Measurements from ENCODE around the gene WWOX.

Gene WWOX

DNA sequence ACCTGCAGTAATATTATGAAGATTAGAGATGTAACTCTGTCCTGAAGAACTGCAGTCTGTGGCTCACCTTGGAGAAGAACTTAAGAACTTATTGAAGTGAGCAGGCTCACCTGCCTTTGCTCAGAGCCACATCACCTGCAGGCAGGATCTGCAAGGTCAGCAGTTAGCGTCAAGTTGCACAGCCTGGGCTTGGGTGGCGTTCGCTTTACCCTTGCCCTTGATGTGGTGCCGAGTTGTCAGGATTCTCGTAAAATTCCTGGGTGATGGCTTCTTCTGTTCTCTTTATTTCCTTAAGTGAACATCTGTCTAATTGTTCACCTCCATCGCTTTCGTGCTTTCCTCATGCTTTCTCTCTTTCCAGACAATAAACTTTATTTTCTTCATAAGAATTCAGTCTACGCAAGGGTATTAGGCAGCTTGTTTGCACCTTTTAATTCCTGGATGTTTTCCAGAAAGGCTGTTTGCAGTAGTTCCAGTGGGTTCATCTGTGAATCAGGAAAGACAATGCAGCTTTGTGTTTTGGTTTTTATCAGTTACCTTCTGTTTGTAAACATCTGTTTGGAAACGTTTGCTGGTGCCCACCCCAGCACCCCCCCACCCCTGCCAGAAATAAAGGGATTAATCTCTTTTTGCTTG lies 254.3 kb downstream of the WWOX start:
- DNase-seq (ENCODE audit: insufficient read length, low spot score), result no peak
- TF ChIP-seq TAF1 (IDR thresholded peaks at IDR 0.05; ENCODE audit: low read depth, low read length), result no peak
- TF ChIP-seq SPI1 (IDR thresholded peaks at IDR 0.05; ENCODE audit: low read depth, low read length), result no peak
- no peak for TF ChIP-seq POU2F2 (IDR thresholded peaks at IDR 0.05; ENCODE audit: low read depth, low read length)
- TF ChIP-seq POLR2A (IDR thresholded peaks at IDR 0.05; ENCODE audit: low read depth, low read length), result no peak
- TF ChIP-seq POLR2AphosphoS5 (IDR thresholded peaks at IDR 0.05; ENCODE audit: low read depth, low read length), result no peak
- TF ChIP-seq PAX5 (IDR thresholded peaks at IDR 0.05; ENCODE audit: insufficient read depth, low read length, severe bottlenecking), result no peak
- no peak for FAIRE-seq

DNA sequence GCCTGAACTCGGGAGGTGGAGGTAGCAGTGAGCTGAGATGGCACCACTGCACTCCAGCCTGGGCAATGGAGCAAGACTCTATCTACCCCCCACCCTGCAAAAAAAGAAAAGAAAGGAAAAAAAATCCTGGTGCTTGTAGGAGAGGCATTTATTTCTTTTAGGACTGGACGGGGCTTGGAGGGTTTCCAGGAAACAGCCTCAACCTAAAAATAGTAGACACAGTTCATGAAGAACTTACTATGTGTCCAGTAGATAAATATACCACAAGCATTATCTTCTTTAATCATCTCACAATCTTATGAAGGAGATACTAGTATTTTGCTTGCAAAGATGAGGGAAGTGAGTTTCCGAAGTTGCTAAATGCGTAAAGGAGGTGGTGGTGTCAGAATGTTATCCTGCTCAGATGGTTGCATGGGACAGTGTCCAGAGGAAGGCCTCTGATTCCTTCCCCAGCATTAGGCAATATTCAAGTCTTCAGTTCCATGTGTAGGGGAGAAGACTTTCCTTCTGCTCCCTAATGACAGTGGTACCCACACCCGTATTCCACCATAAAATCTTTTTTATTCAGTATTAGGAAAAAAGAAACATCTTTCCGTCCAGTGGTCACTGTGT lies 263.2 kb downstream of the WWOX start:
- DNase-seq (ENCODE audit: insufficient read length, low spot score), result no peak
- TF ChIP-seq SPI1 (IDR thresholded peaks at IDR 0.05; ENCODE audit: low read depth, low read length), result no peak
- TF ChIP-seq POU2F2 (IDR thresholded peaks at IDR 0.05; ENCODE audit: low read depth, low read length), result no peak
- TF ChIP-seq PAX5 (IDR thresholded peaks at IDR 0.05; ENCODE audit: insufficient read depth, low read length, severe bottlenecking), result no peak
- no peak for FAIRE-seq

GRCh38 chr16:78363843-78364555 lies 264.5 kb downstream of the WWOX start:
- TF ChIP-seq SPI1 (IDR thresholded peaks at IDR 0.05; ENCODE audit: low read depth, low read length) (no peak), POU2F2 (IDR thresholded peaks at IDR 0.05; ENCODE audit: low read depth, low read length) (no peak), PAX5 (IDR thresholded peaks at IDR 0.05; ENCODE audit: insufficient read depth, low read length, severe bottlenecking) (no peak), POLR2A (IDR thresholded peaks at IDR 0.05; ENCODE audit: low read depth, low read length) (no peak), TAF1 (IDR thresholded peaks at IDR 0.05; ENCODE audit: low read depth, low read length) (no peak), POLR2AphosphoS5 (IDR thresholded peaks at IDR 0.05; ENCODE audit: low read depth, low read length) (no peak)
- DNase-seq (ENCODE audit: insufficient read length, low spot score) (no peak), FAIRE-seq (no peak)

DNA sequence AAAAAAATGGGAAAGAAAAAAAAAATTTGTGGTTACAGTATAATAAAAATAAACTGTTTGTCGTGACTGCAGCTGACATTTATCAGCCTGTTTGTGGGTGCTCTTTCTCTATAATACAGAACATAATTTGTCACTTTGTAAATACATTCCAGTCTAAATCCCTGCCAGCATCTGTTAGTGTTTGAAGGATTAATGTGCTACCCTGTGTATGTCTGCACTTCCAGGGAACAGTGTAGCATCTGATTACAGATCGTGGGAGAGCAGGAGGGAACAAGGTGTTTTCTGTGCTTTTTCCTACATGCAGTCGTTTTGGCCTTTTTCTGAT lies 265.1 kb downstream of the WWOX start:
- TF ChIP-seq POLR2AphosphoS5 (IDR thresholded peaks at IDR 0.05; ENCODE audit: low read depth, low read length) (no peak), TAF1 (IDR thresholded peaks at IDR 0.05; ENCODE audit: low read depth, low read length) (no peak), POLR2A (IDR thresholded peaks at IDR 0.05; ENCODE audit: low read depth, low read length) (no peak), POU2F2 (IDR thresholded peaks at IDR 0.05; ENCODE audit: low read depth, low read length) (no peak), PAX5 (IDR thresholded peaks at IDR 0.05; ENCODE audit: insufficient read depth, low read length, severe bottlenecking) (no peak), SPI1 (IDR thresholded peaks at IDR 0.05; ENCODE audit: low read depth, low read length) (no peak)
- no peak for FAIRE-seq
- no peak for DNase-seq (ENCODE audit: insufficient read length, low spot score)

- DNase-seq (ENCODE audit: insufficient read length, low spot score), result no peak
- TF ChIP-seq POU2F2 (IDR thresholded peaks at IDR 0.05; ENCODE audit: low read depth, low read length) (no peak), PAX5 (IDR thresholded peaks at IDR 0.05; ENCODE audit: insufficient read depth, low read length, severe bottlenecking) (no peak), TAF1 (IDR thresholded peaks at IDR 0.05; ENCODE audit: low read depth, low read length) (no peak), POLR2AphosphoS5 (IDR thresholded peaks at IDR 0.05; ENCODE audit: low read depth, low read length) (no peak), SPI1 (IDR thresholded peaks at IDR 0.05; ENCODE audit: low read depth, low read length) (no peak), POLR2A (IDR thresholded peaks at IDR 0.05; ENCODE audit: low read depth, low read length) (no peak)
- no peak for FAIRE-seq
Measured at GRCh38 chr16:78365366-78365765, 265.9 kb downstream of the WWOX start.

- FAIRE-seq (no peak), DNase-seq (ENCODE audit: insufficient read length, low spot score) (no peak)
- TF ChIP-seq SPI1 (IDR thresholded peaks at IDR 0.05; ENCODE audit: low read depth, low read length) (no peak), TAF1 (IDR thresholded peaks at IDR 0.05; ENCODE audit: low read depth, low read length) (no peak)
Measured at GRCh38 chr16:78368121-78369102, 269.0 kb downstream of the WWOX start.

DNA sequence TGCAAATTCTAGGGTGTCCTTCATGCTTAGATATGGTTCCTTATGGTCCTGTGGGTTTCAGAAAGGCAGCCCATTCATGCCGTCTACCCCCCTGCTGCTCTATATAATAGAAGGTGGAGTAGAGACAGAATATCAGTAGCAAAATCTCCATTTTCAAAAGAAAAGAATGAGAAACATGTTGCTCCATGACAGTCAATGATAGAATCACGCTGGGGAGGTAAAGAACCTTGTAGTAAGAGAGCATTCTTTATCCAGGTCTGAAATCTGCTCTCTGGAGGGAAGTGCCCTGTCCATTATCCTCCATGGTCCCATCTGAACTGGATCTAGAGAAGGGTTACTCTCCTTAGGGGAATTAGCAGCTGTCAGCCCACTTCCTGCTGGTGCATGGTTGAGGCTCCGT lies 272.8 kb downstream of the WWOX start:
- FAIRE-seq (no peak), DNase-seq (ENCODE audit: insufficient read length, low spot score) (no peak)
- TF ChIP-seq TAF1 (IDR thresholded peaks at IDR 0.05; ENCODE audit: low read depth, low read length), result no peak
- no peak for TF ChIP-seq POU2F2 (IDR thresholded peaks at IDR 0.05; ENCODE audit: low read depth, low read length)
- TF ChIP-seq SPI1 (IDR thresholded peaks at IDR 0.05; ENCODE audit: low read depth, low read length), result no peak
- TF ChIP-seq POLR2A (IDR thresholded peaks at IDR 0.05; ENCODE audit: low read depth, low read length), result no peak
- TF ChIP-seq PAX5 (IDR thresholded peaks at IDR 0.05; ENCODE audit: insufficient read depth, low read length, severe bottlenecking), result no peak
- TF ChIP-seq POLR2AphosphoS5 (IDR thresholded peaks at IDR 0.05; ENCODE audit: low read depth, low read length), result no peak

DNA sequence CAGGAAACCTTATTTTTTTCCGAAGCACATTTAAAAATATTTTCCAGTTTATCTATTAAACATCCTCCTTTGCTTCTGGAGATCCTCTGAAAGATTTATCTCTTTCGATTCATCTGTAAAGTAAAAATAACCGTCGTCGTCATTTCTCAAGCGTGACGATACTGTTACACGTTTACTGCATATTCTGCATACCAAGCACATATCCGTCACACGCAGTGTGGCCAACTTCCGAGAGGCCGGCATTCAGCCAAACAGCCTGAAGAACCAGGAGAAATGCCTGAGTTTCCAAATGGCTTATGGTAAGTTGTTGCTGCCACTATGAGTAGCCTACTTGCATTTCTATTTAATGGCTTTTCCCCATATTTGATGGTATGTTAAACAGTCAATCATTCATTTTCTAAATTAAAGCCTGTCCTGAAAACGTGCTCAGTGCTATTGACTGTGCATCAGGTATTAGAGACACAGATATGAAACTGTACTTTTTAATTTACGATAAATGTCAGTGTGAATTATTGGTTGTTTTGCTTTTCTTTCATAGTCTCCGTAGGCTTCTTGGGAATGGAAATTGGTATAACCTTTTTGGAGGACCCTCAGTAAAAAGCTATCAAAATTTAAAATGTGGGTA lies 275.7 kb downstream of the WWOX start:
- no peak for FAIRE-seq
- TF ChIP-seq TAF1 (IDR thresholded peaks at IDR 0.05; ENCODE audit: low read depth, low read length) (no peak), PAX5 (IDR thresholded peaks at IDR 0.05; ENCODE audit: insufficient read depth, low read length, severe bottlenecking) (no peak), SPI1 (IDR thresholded peaks at IDR 0.05; ENCODE audit: low read depth, low read length) (no peak)
- DNase-seq (ENCODE audit: insufficient read length, low spot score), result no peak

GRCh38 chr16:78376452-78376851 lies 277.0 kb downstream of the WWOX start:
- no peak for TF ChIP-seq PAX5 (IDR thresholded peaks at IDR 0.05; ENCODE audit: insufficient read depth, low read length, severe bottlenecking)
- no peak for TF ChIP-seq TAF1 (IDR thresholded peaks at IDR 0.05; ENCODE audit: low read depth, low read length)
- no peak for TF ChIP-seq POU2F2 (IDR thresholded peaks at IDR 0.05; ENCODE audit: low read depth, low read length)
- no peak for TF ChIP-seq SPI1 (IDR thresholded peaks at IDR 0.05; ENCODE audit: low read depth, low read length)
- TF ChIP-seq POLR2A (IDR thresholded peaks at IDR 0.05; ENCODE audit: low read depth, low read length), result no peak
- no peak for TF ChIP-seq POLR2AphosphoS5 (IDR thresholded peaks at IDR 0.05; ENCODE audit: low read depth, low read length)
- DNase-seq (ENCODE audit: insufficient read length, low spot score), result no peak
- no peak for FAIRE-seq

Data from GM12891 (cell line).